Measurements from ENCODE around the gene RHBG. TPM values are rescaled to one million over a fixed set of nuclear protein-coding genes. Genes with fewer than 3 reads are reported as not detected.

The RHBG gene
- total RNA-seq, 1 donor from 2014 or later, result not detected

DNA sequence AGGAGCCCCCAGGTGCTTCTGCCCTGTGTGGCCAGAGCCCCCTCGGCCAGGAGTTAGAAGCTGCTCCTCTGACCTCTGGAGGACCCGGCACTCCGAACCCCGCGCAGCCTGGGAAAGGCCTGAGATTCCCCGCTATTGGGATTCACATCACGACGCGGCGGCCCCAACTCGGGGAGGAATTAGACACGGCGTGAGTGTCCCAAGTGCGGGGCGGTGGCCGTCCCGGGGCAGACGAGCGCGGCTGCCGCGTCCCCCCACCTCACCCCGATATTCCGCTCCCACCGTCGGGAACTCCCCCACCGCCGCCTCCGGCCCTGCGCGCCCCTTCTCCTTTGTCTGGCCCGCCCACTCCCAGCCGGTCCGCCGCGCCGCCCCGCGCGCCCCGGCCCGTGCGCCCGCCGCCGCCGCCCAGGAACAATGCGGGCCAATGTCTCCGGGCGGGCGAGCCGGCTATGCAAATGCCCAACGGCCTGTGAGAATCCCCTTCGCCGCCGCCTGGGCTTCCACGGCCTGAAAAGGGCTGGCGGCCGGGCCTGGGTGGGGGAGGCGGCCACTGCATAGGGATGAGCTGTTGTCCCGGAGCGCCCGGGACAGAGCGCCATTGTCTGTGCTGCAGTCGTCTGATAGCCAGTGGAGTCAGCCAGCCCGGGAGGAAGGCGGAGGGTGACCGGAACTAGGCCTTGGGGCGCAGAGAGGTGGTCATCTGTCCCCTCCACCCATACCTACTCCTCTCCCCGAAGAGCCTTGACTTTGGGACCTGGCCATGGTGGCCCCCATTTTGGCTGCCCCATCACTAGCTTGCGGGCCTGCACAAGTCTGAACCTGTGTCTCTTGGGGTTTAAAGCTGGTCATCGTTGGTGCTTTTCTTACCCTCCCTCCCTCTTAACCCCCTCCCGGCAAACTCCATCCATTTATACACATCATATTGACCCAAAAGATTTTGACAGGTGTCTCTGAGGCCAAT is 19.4 kb downstream of the RHBG start:
- intact Hi-C loops (cut with micrococcal nuclease), result loop anchor here (5.0 kb wide), 1 partner anchor 39 kb away; no protein-coding TSS in a partner anchor

GRCh38 chr1:156389311-156389710 is 20.3 kb downstream of the RHBG start:
- DNase-seq, result no peak
- intact Hi-C loops (cut with micrococcal nuclease), result loop anchor here (5.0 kb wide), 1 partner anchor 38 kb away; no protein-coding TSS in a partner anchor
- Histone ChIP-seq H3K36me3 (no peaks in the 10 kb centered on the region), H3K27me3 (ENCODE audit: low read depth) (peaks cover 77% of the 10 kb centered on the region), H3K9me3 (replicated peaks) (no peaks in the 10 kb centered on the region), H3K4me1 (peaks cover 8% of the 10 kb centered on the region), H3K4me3 (no peak overlapping the region), H3K27ac (replicated peaks) (no peak overlapping the region)
- TF ChIP-seq, protein P1, sequence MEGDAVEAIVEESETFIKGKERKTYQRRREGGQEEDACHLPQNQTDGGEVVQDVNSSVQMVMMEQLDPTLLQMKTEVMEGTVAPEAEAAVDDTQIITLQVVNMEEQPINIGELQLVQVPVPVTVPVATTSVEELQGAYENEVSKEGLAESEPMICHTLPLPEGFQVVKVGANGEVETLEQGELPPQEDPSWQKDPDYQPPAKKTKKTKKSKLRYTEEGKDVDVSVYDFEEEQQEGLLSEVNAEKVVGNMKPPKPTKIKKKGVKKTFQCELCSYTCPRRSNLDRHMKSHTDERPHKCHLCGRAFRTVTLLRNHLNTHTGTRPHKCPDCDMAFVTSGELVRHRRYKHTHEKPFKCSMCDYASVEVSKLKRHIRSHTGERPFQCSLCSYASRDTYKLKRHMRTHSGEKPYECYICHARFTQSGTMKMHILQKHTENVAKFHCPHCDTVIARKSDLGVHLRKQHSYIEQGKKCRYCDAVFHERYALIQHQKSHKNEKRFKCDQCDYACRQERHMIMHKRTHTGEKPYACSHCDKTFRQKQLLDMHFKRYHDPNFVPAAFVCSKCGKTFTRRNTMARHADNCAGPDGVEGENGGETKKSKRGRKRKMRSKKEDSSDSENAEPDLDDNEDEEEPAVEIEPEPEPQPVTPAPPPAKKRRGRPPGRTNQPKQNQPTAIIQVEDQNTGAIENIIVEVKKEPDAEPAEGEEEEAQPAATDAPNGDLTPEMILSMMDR (IDR thresholded peaks at IDR 0.05; ENCODE audit: borderline replicate concordance), result no peak

More for the DNA sequence above, 19.4 kb downstream of the RHBG start:
- Histone ChIP-seq H3K27me3 (ENCODE audit: low read depth) (peaks cover 77% of the 10 kb centered on the region), H3K4me3 (peak overlapping the region; percentile 47), H3K4me1 (peaks cover 8% of the 10 kb centered on the region), H3K36me3 (no peaks in the 10 kb centered on the region), H3K9me3 (replicated peaks) (no peaks in the 10 kb centered on the region), H3K27ac (replicated peaks) (no peak overlapping the region)
- DNase-seq, result no peak
- TF ChIP-seq, protein P1 (IDR thresholded peaks at IDR 0.05; ENCODE audit: borderline replicate concordance), result no peak

DNA sequence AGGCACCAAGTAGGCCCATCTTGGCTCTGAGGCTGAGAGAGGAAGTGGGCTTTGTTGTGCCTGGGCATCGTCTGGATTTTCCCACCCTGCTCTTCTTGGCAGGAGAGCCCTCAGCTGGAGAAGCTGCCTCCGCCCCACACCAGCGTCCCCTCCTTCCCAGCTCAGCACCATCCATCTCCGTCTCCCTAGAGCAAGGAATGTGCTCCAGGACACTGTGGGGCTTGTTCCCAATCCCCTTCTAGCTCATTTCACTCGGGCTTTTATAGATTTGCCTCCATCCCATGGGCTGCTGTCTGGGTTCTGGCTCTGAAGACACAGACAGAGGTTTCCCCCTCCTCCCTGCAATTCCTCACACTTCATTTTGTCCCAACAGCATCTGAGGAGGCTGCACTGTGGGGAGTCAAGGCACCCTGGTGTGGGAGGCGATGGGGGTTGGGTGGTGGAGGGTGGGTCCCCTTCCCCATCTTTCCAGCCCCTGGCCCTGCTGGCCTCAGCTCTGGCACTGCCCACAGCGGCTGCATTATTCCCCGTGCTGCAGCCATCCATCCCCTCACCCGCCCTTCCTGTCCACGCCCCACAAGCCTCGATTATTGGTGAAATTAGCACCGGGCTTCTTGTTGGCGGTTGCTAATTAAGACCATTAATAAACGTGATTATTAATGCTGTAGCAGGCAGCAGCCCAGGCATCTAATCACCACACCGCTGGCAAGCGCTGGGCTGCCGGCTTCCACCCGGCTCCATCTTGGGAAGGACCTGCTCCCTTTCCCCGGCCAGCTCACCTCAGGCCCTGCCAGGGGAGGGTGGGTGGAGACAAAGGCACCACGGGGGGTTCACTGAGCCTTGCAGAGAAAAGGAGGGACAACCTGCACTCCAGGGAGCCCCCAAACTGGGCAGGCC is 21.7 kb downstream of the RHBG start:
- H3K27me3 ChIP-seq (ENCODE audit: low read depth), result peaks cover 77% of the 10 kb centered on the region
- intact Hi-C loops (cut with micrococcal nuclease), result no loop called here

GRCh38 chr1:156391366-156391677 is 22.3 kb downstream of the RHBG start:
- peaks cover 71% of the 10 kb centered on the region for H3K27me3 ChIP-seq (ENCODE audit: low read depth)

More for the DNA sequence above, 21.7 kb downstream of the RHBG start:
- peaks cover 8% of the 10 kb centered on the region for H3K4me1 ChIP-seq
- H3K27ac ChIP-seq (replicated peaks), result no peak overlapping the region
- TF ChIP-seq, protein P1 (IDR thresholded peaks at IDR 0.05; ENCODE audit: borderline replicate concordance), result no peak
- H3K36me3 ChIP-seq, result no peaks in the 10 kb centered on the region
- no peak for DNase-seq
- no peaks in the 10 kb centered on the region for H3K9me3 ChIP-seq (replicated peaks)
- no peak overlapping the region for H3K4me3 ChIP-seq

GRCh38 chr1:156391701-156392100 is 22.7 kb downstream of the RHBG start:
- Histone ChIP-seq H3K9me3 (replicated peaks) (no peaks in the 10 kb centered on the region), H3K36me3 (no peaks in the 10 kb centered on the region), H3K27me3 (ENCODE audit: low read depth) (peaks cover 67% of the 10 kb centered on the region), H3K27ac (replicated peaks) (no peak overlapping the region), H3K4me3 (no peak overlapping the region), H3K4me1 (peaks cover 8% of the 10 kb centered on the region)
- TF ChIP-seq, protein P1 (IDR thresholded peaks at IDR 0.05; ENCODE audit: borderline replicate concordance), result no peak
- intact Hi-C loops (cut with micrococcal nuclease), result no loop called here
- DNase-seq, result no peak

More at GRCh38 chr1:156391366-156391677, 22.3 kb downstream of the RHBG start:
- TF ChIP-seq, protein P1 (IDR thresholded peaks at IDR 0.05; ENCODE audit: borderline replicate concordance), result no peak
- Histone ChIP-seq H3K27ac (replicated peaks) (no peak overlapping the region), H3K4me3 (no peak overlapping the region), H3K36me3 (no peaks in the 10 kb centered on the region), H3K4me1 (peaks cover 8% of the 10 kb centered on the region), H3K9me3 (replicated peaks) (no peaks in the 10 kb centered on the region)
- DNase-seq, result no peak
- intact Hi-C loops (cut with micrococcal nuclease), result no loop called here

Data from left ventricle myocardium inferior (tissue), 1 donor.